HG03520 (cell line): ENCODE data around the gene PDE4B.
"Not testable (repeated sequence)": the region's sequence is repeated elsewhere in the genome, so short reads cannot be mapped to it uniquely, and the experiment has no call there.

ENCODE experiments used
- ATAC-seq: cut with Tn5 transposase; IDR thresholded peaks from one replicate; pipeline ENCODE4 v1.9.1; 2021; ENCODE audit warnings: mild to moderate bottlenecking, moderate library complexity; ENCODE audit not compliant: unreplicated experiment

Gene PDE4B

GRCh38 chr1:65949230-65949626, 156.5 kb downstream of the PDE4B start:
- no peak for ATAC-seq

- no peak for ATAC-seq
Measured at GRCh38 chr1:65949933-65950332, 157.2 kb downstream of the PDE4B start.

- ATAC-seq = no peak
Measured at GRCh38 chr1:65952696-65953095, 160.0 kb downstream of the PDE4B start.

DNA sequence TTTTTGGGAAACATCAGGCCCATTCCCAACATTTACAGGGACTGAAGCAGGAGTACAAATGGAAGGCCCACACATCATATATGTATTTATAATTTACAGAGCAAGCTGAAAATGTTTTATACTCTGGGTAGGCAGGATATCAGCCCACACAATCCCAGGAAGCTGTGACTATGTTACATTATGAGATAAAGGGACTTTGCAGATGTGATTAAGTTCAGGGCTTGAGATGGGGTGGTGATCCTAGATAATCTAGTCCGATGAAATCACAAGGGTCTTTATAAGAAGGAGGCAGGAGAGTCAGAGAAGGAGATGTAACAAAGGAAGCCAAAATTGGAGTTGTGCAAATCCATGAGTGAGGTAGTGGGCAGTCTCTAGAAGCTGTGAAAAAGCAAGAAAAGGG, 160.5 kb downstream of the PDE4B start:
- no peak for ATAC-seq

- ATAC-seq = no peak
Measured at GRCh38 chr1:65955071-65955470, 162.4 kb downstream of the PDE4B start.

GRCh38 chr1:65955503-65955902, 162.8 kb downstream of the PDE4B start:
- no peak for ATAC-seq

GRCh38 chr1:65958561-65959350, 166.1 kb downstream of the PDE4B start:
- peak; percentile 62 for ATAC-seq

GRCh38 chr1:65959896-65960567, 167.3 kb downstream of the PDE4B start:
- ATAC-seq = no peak

DNA sequence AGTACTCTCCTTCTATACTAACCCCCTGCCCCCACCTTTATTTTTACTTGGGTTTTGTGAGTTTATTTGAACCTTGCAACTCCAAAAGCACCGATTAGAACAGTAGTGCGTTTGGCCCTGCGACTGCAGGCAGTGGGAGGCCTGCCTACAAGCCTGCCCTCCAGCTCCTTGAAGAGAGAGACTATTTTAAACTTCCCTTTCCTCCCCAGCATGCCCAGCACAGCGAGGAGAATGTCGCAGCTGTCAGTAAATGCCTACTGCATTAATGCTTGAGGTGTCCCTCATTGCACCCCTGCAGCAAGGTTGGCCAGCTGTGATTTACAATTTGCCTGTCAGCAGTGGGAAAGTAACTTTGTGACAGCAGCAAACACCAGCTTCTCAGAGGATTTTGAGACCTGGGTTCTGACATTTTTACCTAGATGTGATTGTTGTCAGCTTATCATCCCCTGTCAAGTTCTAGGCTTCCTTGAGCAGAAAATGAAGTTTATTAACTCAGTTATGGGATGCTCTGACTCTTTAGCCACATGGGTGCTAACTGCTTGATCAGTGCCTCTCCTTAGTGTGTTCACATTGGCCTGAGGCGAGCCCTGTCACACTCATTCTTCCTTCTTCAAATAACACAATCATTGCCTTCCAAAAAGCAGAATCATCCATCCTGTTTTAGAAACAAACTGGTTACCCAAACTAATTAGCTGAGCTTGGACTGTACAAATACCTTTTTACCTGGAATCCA, 170.6 kb downstream of the PDE4B start:
- ATAC-seq = no peak

- ATAC-seq = no peak
Measured at GRCh38 chr1:65964123-65964522, 171.4 kb downstream of the PDE4B start.

GRCh38 chr1:65965112-65965996, 172.7 kb downstream of the PDE4B start:
- ATAC-seq = no peak

- not testable (repeated sequence) for ATAC-seq
Measured at GRCh38 chr1:65967492-65967891, 174.8 kb downstream of the PDE4B start.

DNA sequence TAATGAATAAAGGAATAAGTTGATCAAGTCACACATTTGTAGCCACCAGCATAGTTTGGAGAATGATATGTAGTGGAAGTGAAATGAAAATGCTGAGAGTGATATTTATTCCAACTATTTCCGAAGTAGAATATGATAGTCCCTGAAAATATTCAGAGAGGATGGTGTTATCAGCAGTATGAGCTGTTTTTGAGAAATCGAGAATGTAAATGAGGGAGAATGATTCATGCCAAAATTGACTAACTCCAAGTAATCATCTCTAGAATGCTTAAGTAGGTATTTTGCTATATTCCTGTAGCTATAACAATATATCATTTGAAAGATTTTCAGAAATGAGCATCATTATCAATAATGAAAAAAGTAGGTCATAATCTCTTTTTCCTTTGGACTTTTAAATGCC, 178.9 kb downstream of the PDE4B start:
- ATAC-seq = no peak

DNA sequence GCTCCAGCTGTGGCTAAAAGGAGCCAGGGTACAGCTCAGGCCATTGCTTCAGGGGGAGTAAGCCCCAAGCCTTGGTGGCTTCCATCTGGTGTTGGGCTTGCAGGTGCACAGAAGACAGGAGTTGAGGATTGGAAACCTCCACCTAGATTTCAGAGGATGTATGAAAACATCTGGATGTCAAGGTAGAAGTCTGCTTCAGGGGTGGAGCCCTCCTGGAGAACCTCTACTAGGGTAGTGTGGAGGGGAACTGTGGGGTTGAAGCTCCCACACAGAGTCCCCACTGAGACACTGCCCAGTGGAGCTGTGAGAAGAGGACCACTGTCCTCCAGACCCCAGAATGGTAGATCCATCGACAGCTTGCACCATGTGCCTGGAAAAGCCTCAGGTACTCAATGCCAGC, 183.0 kb downstream of the PDE4B start:
- no peak for ATAC-seq

- no peak for ATAC-seq
Measured at GRCh38 chr1:65979136-65980044, 186.7 kb downstream of the PDE4B start.

GRCh38 chr1:65980237-65980636, 187.5 kb downstream of the PDE4B start:
- no peak for ATAC-seq

DNA sequence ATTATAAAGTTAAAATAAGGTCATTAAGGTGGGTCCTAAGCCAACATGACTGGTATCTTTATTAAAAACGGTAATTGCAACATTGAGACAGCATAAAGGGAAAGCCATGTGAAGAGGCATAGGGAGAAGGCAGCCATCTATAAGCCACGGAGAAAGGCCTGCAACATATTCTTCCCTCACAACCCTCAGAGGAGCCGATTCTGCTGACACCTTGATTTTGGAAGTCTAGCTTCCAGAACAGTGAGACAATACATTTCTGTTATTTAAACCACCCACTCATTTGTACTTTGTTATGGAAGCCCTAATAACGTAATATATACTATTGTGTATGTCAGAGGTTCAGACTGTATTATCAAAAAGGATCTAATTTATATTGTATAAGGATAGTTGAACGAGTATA, 190.8 kb downstream of the PDE4B start:
- ATAC-seq = no peak

GRCh38 chr1:65985393-65986066, 192.8 kb downstream of the PDE4B start:
- no peak for ATAC-seq

DNA sequence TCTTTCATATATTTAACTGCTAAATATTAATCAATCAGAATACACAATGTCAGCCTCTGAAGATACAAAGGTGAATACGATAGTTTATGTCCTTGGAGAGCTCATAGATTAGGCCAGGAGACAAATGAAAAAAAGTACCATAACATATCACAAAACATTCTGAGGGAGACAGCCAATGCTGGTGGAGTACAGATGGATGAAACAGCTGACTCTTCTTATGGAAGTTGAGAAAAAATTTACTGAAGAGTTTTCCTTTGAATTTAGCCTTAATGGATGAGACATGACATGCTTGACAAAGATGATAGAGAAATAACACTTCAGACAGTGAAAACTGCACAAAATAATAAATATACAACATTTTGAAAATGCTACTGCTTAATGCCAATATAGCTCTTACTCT, 193.5 kb downstream of the PDE4B start:
- no peak for ATAC-seq
